ENCODE data around the gene KRT34. TPM values are rescaled to one million over a fixed set of nuclear protein-coding genes. Genes with fewer than 3 reads are reported as not detected.

The KRT34 gene
- total RNA-seq, 1 donor from 2014 or later, result not detected

DNA sequence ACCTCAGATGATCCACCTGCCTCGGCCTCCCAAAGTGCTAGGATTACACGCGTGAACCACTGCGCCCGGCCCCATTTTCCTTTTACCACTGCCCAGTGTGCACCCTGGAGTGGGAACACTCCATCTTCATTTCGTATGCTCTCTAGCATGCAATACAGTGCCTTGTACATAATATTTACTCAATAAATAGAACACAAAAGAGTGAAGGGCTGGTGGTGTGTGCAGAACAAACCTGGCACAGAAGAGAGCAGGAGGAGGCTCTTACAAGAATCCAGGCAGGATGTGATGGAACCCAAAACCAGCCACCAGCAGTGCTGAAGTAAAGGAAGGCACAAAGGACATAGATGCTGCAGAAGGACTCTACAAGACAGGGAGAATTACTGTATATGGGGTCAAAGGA is 35.0 kb upstream of the KRT34 start:
- Mint-ChIP-seq H3K27ac (peak overlapping the region; percentile 89), H3K27me3 (no peaks in the 10 kb centered on the region), H3K4me1 (ENCODE audit: unreplicated experiment) (peaks cover 34% of the 10 kb centered on the region), H3K9me3 (no peaks in the 10 kb centered on the region), H3K4me3 (no peak overlapping the region), H3K36me3 (no peaks in the 10 kb centered on the region)
- DNase-seq (ENCODE audit: extremely low spot score, unreplicated experiment), result no peak
- TF ChIP-seq, protein P1, sequence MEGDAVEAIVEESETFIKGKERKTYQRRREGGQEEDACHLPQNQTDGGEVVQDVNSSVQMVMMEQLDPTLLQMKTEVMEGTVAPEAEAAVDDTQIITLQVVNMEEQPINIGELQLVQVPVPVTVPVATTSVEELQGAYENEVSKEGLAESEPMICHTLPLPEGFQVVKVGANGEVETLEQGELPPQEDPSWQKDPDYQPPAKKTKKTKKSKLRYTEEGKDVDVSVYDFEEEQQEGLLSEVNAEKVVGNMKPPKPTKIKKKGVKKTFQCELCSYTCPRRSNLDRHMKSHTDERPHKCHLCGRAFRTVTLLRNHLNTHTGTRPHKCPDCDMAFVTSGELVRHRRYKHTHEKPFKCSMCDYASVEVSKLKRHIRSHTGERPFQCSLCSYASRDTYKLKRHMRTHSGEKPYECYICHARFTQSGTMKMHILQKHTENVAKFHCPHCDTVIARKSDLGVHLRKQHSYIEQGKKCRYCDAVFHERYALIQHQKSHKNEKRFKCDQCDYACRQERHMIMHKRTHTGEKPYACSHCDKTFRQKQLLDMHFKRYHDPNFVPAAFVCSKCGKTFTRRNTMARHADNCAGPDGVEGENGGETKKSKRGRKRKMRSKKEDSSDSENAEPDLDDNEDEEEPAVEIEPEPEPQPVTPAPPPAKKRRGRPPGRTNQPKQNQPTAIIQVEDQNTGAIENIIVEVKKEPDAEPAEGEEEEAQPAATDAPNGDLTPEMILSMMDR (conservative IDR thresholded peaks at IDR 0.05), result no peak

DNA sequence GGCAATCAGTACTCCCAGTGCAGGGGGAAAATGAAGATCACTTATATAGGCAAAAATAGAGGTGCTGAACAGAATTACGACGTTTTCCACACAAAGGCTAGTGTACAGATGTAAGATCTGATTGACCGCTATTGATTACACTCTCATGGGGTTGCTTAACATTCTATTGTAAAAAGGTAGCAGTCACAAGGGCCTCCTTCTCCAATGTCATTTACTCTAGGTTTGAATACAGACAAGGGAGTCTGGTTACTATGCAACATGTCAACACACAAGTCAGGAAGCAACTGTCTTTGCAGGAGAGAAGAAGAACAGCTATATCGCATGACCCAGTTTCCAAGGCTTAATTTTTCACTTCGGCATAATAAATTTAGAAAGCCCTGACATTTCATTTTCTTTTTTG is 34.4 kb upstream of the KRT34 start:
- peaks cover 34% of the 10 kb centered on the region for H3K4me1 Mint-ChIP-seq (ENCODE audit: unreplicated experiment)
- H3K36me3 Mint-ChIP-seq, result no peaks in the 10 kb centered on the region
- DNase-seq (ENCODE audit: extremely low spot score, unreplicated experiment), result no peak
- no peaks in the 10 kb centered on the region for H3K27me3 Mint-ChIP-seq
- peak overlapping the region; percentile 89 for H3K27ac Mint-ChIP-seq
- H3K9me3 Mint-ChIP-seq, result no peaks in the 10 kb centered on the region
- TF ChIP-seq, protein P1 (conservative IDR thresholded peaks at IDR 0.05), result no peak
- H3K4me3 Mint-ChIP-seq, result peak overlapping the region; percentile 40

DNA sequence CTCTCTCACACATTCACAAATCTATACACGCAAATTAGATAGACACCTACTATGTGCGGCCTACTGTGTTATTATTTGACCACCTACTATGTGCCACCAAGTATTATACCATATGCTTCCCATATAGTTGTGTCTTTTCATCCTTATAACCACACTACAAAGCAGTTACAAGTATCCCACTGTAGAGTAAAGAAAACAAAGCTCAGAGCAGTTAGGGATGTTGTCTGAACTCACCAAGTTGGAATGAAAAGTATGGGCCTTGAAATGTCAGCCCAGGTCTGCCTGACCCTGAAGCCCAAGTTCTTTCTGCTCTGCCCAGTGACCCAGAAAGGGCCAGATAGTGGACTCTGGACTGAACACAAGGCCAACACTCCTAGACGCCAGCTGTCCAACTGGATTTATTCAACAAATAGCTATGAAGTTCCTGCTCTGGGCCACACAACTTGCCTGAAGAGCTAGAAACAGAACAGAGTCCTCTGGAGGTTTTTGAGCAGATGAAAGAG is 33.8 kb upstream of the KRT34 start:
- Mint-ChIP-seq H3K27me3 (no peaks in the 10 kb centered on the region), H3K36me3 (no peaks in the 10 kb centered on the region), H3K9me3 (no peaks in the 10 kb centered on the region), H3K4me3 (no peak overlapping the region), H3K27ac (peak overlapping the region; percentile 89), H3K4me1 (ENCODE audit: unreplicated experiment) (peaks cover 33% of the 10 kb centered on the region)
- no peak for DNase-seq (ENCODE audit: extremely low spot score, unreplicated experiment)
- TF ChIP-seq, protein P1 (conservative IDR thresholded peaks at IDR 0.05), result no peak

DNA sequence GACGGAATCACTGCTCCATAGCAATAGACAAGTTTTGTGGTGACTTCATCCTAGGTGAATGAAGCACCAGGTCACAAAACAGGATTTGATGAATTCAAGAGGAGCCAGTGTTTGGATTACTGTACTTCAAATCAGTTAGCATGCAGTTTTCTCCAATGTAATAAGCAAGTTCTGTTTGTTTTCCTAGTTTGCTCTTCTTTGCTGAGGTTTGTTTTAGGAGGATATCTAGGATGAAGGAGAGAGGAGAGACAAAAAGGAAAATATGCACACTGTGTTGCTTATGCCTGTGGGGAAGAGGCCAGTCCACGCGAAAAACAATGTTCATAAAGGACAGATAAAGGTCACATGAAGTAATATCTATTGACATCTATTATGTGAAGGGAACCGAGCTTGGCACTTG is 33.3 kb upstream of the KRT34 start:
- no peak for DNase-seq (ENCODE audit: extremely low spot score, unreplicated experiment)
- H3K4me3 Mint-ChIP-seq, result no peak overlapping the region
- H3K4me1 Mint-ChIP-seq (ENCODE audit: unreplicated experiment), result peaks cover 29% of the 10 kb centered on the region
- H3K27me3 Mint-ChIP-seq, result no peaks in the 10 kb centered on the region
- no peaks in the 10 kb centered on the region for H3K9me3 Mint-ChIP-seq
- peak overlapping the region; percentile 89 for H3K27ac Mint-ChIP-seq
- no peaks in the 10 kb centered on the region for H3K36me3 Mint-ChIP-seq
- TF ChIP-seq, protein P1 (conservative IDR thresholded peaks at IDR 0.05), result no peak

DNA sequence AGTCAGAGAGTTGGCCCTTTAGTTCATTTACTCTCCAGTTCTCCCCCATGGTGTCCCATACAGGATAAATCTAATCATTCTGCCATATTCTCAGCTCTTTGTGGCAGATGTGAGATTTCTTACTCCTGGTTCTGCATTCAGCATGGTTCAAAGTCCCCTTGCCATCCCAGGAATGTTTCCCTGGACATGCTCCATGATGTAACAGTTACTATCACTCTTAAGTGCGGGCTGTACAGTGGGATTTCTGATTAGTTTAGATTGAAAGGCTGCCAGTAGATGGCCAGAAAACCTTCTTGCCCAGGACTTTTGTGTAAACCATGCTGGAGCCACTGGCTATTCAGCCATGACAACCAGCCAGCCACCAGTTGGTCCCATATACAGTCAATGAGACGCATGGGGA is 31.9 kb upstream of the KRT34 start:
- Mint-ChIP-seq H3K4me3 (no peak overlapping the region), H3K9me3 (no peaks in the 10 kb centered on the region), H3K27me3 (no peaks in the 10 kb centered on the region), H3K4me1 (ENCODE audit: unreplicated experiment) (peaks cover 29% of the 10 kb centered on the region), H3K36me3 (no peaks in the 10 kb centered on the region), H3K27ac (no peak overlapping the region)
- DNase-seq (ENCODE audit: extremely low spot score, unreplicated experiment), result no peak
- TF ChIP-seq, protein P1 (conservative IDR thresholded peaks at IDR 0.05), result no peak
